ENCODE results near the gene HLA-C.
"Not testable (repeated sequence)": the region's sequence is repeated elsewhere in the genome, so short reads cannot be mapped to it uniquely, and the experiment has no call there.

The HLA-C gene

GRCh38 chr6:31243508-31243907, 28.4 kb downstream of the HLA-C start:
- no peak for TF ChIP-seq CTCF (IDR thresholded peaks at IDR 0.05; ENCODE audit: control insufficient read depth, insufficient read depth, low read depth, low read length, missing control alignments)
- H3K4me3 ChIP-seq (ENCODE audit: control insufficient read depth, low read depth, low read length), result no peak overlapping the region

DNA sequence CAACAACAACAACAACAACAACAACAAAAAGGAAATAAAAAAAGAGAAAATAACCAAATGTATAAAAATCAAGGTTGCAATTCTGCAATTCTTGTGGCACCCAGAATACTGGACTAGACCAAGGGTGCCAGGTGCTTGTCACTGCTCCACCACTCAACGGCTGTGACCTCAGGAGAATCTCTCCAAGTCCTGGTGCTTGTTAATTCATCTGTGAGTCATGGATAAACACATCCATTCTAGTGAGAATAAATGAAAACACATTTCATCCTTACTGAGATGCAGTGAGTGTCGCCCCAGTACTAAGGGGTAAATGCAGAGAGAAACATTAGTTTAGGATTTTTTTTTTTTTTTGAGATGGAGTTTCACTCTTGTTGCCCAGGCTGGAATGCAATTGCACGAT, 32.0 kb downstream of the HLA-C start:
- no peak for DNase-seq (ENCODE audit: low read depth)
- no peak for TF ChIP-seq CTCF (IDR thresholded peaks at IDR 0.05; ENCODE audit: control insufficient read depth, insufficient read depth, low read depth, low read length, missing control alignments)

More at GRCh38 chr6:31243508-31243907, 28.4 kb downstream of the HLA-C start:
- DNase-seq (ENCODE audit: low read depth), result no peak

GRCh38 chr6:31234101-31234500, 37.8 kb downstream of the HLA-C start:
- not testable (repeated sequence) for H3K4me3 ChIP-seq (ENCODE audit: control insufficient read depth, low read depth, low read length); DNase-seq (ENCODE audit: low read depth)

More for the DNA sequence above, 32.0 kb downstream of the HLA-C start:
- no peak overlapping the region for H3K4me3 ChIP-seq (ENCODE audit: control insufficient read depth, low read depth, low read length)

DNA sequence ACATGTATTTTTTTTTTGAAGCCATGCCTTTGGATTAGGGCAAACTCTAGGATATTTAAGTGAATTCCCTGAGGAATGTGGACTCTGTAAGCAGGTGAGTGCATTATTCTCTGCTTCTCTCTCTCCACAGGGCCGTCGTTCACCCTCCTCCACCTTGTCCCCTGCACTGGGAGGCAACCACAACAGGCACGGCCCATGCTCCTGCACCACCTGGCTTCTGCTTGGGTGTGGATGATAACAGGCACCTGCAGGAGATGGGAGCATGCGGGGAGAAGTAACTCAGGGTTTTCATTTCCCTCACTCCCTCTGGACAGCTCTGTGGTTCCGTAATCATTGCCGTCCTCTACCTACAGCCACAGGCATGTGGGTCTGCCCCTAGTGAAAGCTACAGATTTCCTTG, 43.4 kb downstream of the HLA-C start:
- TF ChIP-seq CTCF (IDR thresholded peaks at IDR 0.05; ENCODE audit: control insufficient read depth, insufficient read depth, low read depth, low read length, missing control alignments), result no peak
- DNase-seq (ENCODE audit: low read depth), result no peak

GRCh38 chr6:31227143-31227542, 44.7 kb downstream of the HLA-C start:
- no peak for TF ChIP-seq CTCF (IDR thresholded peaks at IDR 0.05; ENCODE audit: control insufficient read depth, insufficient read depth, low read depth, low read length, missing control alignments)
- H3K4me3 ChIP-seq (ENCODE audit: control insufficient read depth, low read depth, low read length), result no peak overlapping the region
- DNase-seq (ENCODE audit: low read depth), result no peak

More for the DNA sequence above, 43.4 kb downstream of the HLA-C start:
- no peak overlapping the region for H3K4me3 ChIP-seq (ENCODE audit: control insufficient read depth, low read depth, low read length)

DNA sequence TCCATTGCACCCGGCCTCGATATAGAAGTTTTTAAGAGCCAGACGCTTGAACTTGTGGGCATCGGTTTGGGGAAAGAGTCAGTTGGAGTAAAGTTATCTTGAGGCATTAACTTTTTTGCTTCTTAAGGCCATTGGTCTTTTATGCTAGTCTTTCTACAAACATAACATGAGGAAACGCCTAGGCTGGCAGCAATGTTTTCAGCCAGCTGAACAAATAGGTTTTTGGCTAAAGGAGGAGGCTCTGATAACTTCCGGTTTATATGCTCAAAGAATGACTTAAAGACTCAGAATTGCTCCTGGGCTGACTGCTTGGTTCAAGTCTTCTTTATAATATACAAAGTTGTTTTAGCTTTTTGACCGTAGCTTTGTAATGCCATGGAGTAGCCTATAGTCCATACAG, 46.2 kb downstream of the HLA-C start:
- DNase-seq (ENCODE audit: low read depth), result no peak
- TF ChIP-seq CTCF (IDR thresholded peaks at IDR 0.05; ENCODE audit: control insufficient read depth, insufficient read depth, low read depth, low read length, missing control alignments), result no peak
- no peak overlapping the region for H3K4me3 ChIP-seq (ENCODE audit: control insufficient read depth, low read depth, low read length)

DNA sequence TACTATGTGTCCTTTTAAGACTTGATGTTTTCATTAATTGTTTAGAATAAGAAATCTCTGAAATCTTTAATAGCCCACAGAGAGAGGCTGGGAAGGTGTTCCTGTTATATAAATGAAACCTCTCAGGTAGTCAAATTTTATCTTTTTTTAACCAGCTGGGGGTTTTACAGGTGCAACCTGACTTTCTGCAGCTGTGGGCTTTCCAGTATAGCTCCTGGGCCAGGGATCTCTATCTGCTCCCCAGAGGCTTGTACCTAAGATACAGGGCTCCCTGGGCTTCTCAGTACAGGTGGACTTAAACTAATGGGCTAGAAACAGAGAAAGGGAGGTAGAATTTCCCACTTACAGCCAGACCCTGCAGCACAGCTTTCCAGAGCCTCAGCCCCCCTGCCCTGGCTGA, 49.4 kb downstream of the HLA-C start:
- no peak for TF ChIP-seq CTCF (IDR thresholded peaks at IDR 0.05; ENCODE audit: control insufficient read depth, insufficient read depth, low read depth, low read length, missing control alignments)
- H3K4me3 ChIP-seq (ENCODE audit: control insufficient read depth, low read depth, low read length), result no peak overlapping the region
- no peak for DNase-seq (ENCODE audit: low read depth)
